C4-2B (cell line): ENCODE data around the gene PNCK.

Experiments used
- ZFX ChIP-seq: fragments of 450-650 bp; IDR thresholded peaks from 2 replicates; pipeline ENCODE4 v1.6.1; 2017
- TF ChIP-seq, protein P1 (sequence below): fragments of 450-650 bp; conservative IDR thresholded peaks from 2 replicates; pipeline ENCODE4 v1.5.1; 2017; ENCODE audit warnings: mild to moderate bottlenecking

DNA sequence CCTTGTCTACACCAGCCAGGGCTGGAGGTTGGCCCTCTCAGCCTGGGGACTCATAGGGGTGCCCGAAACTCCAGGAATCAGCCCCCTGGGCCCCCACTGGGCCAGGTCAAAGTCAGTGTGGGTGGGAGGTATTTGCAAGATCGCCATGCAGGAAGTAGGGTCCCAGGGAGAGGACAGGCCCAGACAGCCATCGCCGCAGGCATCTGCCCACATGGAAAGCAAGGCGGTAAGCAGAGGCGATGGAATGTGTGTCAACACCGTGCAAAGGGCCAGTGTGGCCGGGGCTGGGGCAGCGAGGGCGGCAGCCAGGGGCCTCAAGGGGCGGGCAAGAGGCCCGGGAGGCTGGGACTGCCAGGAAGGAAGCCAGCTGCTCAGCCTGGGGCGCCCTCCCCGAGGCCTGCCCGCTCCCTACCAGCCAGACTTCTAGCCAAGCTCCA is 45.9 kb downstream of the PNCK start:
- TF ChIP-seq, protein P1, sequence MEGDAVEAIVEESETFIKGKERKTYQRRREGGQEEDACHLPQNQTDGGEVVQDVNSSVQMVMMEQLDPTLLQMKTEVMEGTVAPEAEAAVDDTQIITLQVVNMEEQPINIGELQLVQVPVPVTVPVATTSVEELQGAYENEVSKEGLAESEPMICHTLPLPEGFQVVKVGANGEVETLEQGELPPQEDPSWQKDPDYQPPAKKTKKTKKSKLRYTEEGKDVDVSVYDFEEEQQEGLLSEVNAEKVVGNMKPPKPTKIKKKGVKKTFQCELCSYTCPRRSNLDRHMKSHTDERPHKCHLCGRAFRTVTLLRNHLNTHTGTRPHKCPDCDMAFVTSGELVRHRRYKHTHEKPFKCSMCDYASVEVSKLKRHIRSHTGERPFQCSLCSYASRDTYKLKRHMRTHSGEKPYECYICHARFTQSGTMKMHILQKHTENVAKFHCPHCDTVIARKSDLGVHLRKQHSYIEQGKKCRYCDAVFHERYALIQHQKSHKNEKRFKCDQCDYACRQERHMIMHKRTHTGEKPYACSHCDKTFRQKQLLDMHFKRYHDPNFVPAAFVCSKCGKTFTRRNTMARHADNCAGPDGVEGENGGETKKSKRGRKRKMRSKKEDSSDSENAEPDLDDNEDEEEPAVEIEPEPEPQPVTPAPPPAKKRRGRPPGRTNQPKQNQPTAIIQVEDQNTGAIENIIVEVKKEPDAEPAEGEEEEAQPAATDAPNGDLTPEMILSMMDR = no peak
- no peak for TF ChIP-seq ZFX
